ENCODE data around the gene ANKMY2.

Gene ANKMY2

DNA sequence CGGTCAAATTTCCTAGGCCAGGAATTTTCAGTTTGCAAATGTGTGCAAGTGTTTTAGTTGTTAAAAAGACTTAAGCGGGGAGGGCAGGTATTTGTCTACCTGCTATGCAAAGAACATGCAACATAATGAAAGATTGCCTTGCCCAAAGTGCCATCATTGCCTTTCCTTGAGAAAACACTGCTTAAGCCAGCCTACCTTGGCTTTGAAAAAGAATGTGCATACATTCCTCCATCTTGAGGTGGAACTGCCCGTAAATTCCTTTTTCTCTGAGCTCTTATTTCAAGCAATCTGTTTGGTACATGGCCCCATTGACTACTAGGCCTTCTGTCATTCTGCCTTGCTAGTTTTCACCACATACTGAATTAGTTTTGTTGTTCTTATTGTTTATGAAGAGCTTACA, 29.7 kb upstream of the ANKMY2 start:
- Histone ChIP-seq H2AFZ (ENCODE audit: low read length) (no peak overlapping the region), H3K79me2 (ENCODE audit: insufficient read depth, low read length) (peaks cover 19% of the 10 kb centered on the region), H3K4me3 (ENCODE audit: low read depth, low read length, poor library complexity, severe bottlenecking) (no peak overlapping the region), H3F3A (ENCODE audit: insufficient read depth, low read length) (no peaks in the 10 kb centered on the region), H3K9me3 (ENCODE audit: low read length) (no peaks in the 10 kb centered on the region; the same call in 1 of the 2 replicates), H3K36me3 (ENCODE audit: insufficient read depth, low read length) (peaks cover 90% of the 10 kb centered on the region), H3K9ac (ENCODE audit: low read length) (no peak overlapping the region), H3K9me2 (ENCODE audit: low read depth, low read length) (no peaks in the 10 kb centered on the region), H3K27me3 (ENCODE audit: insufficient read depth, low read length) (no peaks in the 10 kb centered on the region), H3K4me2 (ENCODE audit: low read length) (no peak overlapping the region), H4K20me1 (ENCODE audit: insufficient read depth, low read length) (no peaks in the 10 kb centered on the region), H3K4me1 (ENCODE audit: insufficient read depth, low read length, severe bottlenecking) (no peaks in the 10 kb centered on the region), H3K27ac (ENCODE audit: low read depth, low read length, poor library complexity, severe bottlenecking) (no peak overlapping the region)
- TF ChIP-seq, protein P1, sequence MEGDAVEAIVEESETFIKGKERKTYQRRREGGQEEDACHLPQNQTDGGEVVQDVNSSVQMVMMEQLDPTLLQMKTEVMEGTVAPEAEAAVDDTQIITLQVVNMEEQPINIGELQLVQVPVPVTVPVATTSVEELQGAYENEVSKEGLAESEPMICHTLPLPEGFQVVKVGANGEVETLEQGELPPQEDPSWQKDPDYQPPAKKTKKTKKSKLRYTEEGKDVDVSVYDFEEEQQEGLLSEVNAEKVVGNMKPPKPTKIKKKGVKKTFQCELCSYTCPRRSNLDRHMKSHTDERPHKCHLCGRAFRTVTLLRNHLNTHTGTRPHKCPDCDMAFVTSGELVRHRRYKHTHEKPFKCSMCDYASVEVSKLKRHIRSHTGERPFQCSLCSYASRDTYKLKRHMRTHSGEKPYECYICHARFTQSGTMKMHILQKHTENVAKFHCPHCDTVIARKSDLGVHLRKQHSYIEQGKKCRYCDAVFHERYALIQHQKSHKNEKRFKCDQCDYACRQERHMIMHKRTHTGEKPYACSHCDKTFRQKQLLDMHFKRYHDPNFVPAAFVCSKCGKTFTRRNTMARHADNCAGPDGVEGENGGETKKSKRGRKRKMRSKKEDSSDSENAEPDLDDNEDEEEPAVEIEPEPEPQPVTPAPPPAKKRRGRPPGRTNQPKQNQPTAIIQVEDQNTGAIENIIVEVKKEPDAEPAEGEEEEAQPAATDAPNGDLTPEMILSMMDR (IDR thresholded peaks at IDR 0.05; ENCODE audit: low read length) = no peak
- TF ChIP-seq EZH2 (IDR thresholded peaks at IDR 0.05; ENCODE audit: borderline replicate concordance, low read length) = no peak

DNA sequence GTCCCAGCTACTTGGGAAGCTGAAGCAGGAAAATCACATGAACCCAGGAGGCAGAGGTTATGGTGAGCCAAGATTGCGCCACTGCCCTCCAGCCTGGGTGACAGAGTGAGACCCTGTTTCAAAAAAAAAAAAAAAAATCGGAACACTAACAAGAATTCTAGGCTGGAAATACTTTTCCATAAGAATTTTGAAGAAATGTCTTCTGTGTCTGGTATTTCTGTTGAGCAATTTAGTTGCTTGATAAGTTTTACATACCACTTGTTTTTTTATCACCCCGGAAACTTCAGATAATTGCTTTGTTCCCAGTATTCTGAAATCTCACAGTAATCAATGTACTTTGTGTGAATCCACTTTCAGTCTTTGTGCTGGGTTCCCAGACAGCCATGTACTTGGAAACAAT, 26.3 kb upstream of the ANKMY2 start:
- no peaks in the 10 kb centered on the region; the same call in 1 of the 2 replicates for H3K9me3 ChIP-seq (ENCODE audit: low read length)
- H3K4me3 ChIP-seq (ENCODE audit: low read depth, low read length, poor library complexity, severe bottlenecking) = no peak overlapping the region
- H3K27me3 ChIP-seq (ENCODE audit: insufficient read depth, low read length) = no peaks in the 10 kb centered on the region
- H3K4me2 ChIP-seq (ENCODE audit: low read length) = no peak overlapping the region
- no peak overlapping the region for H3K27ac ChIP-seq (ENCODE audit: low read depth, low read length, poor library complexity, severe bottlenecking)
- H3K4me1 ChIP-seq (ENCODE audit: insufficient read depth, low read length, severe bottlenecking) = no peaks in the 10 kb centered on the region
- peaks cover 38% of the 10 kb centered on the region for H3K79me2 ChIP-seq (ENCODE audit: insufficient read depth, low read length)
- H3F3A ChIP-seq (ENCODE audit: insufficient read depth, low read length) = no peaks in the 10 kb centered on the region
- no peak for TF ChIP-seq EZH2 (IDR thresholded peaks at IDR 0.05; ENCODE audit: borderline replicate concordance, low read length)
- TF ChIP-seq, protein P1 (IDR thresholded peaks at IDR 0.05; ENCODE audit: low read length) = no peak
- H3K9ac ChIP-seq (ENCODE audit: low read length) = no peak overlapping the region
- no peaks in the 10 kb centered on the region for H3K9me2 ChIP-seq (ENCODE audit: low read depth, low read length)
- no peaks in the 10 kb centered on the region for H4K20me1 ChIP-seq (ENCODE audit: insufficient read depth, low read length)
- H3K36me3 ChIP-seq (ENCODE audit: insufficient read depth, low read length) = peaks cover 90% of the 10 kb centered on the region
- no peak overlapping the region for H2AFZ ChIP-seq (ENCODE audit: low read length)

DNA sequence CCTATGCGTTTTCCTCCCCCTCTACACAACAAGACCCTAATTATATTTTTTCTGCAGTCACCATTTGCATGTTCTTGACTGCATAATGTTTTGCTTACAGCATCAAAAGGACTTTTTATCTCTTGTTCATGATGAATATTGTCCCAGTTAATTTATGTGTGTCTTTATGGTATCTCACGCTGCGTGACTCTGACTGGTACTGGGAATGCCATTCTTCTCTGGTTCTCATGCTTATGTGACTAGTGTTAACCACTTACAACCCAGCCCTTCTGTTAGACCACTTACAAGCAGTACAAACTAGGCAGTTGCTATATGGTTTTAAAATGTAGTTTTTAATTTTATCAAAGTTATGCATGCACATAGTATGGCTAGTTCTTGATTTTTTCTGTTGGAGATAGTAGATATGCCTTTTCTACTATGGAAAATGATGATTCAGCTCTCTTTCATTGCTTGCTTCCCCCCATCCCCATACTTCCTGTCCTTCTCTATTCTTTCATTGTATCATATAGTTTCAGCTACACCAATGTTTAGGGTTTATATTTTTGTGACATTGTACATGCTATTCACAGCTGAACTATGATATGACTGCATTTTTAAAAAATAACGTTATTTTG, 25.3 kb upstream of the ANKMY2 start:
- Histone ChIP-seq H4K20me1 (ENCODE audit: insufficient read depth, low read length) (no peaks in the 10 kb centered on the region), H3K27ac (ENCODE audit: low read depth, low read length, poor library complexity, severe bottlenecking) (no peak overlapping the region)

More for the DNA sequence above, 25.3 kb upstream of the ANKMY2 start:
- H3K9ac ChIP-seq (ENCODE audit: low read length) = no peak overlapping the region
- TF ChIP-seq, protein P1 (IDR thresholded peaks at IDR 0.05; ENCODE audit: low read length) = no peak
- no peak overlapping the region for H3K4me3 ChIP-seq (ENCODE audit: low read depth, low read length, poor library complexity, severe bottlenecking)
- no peak overlapping the region for H2AFZ ChIP-seq (ENCODE audit: low read length)
- H3K4me2 ChIP-seq (ENCODE audit: low read length) = no peak overlapping the region
- peaks cover 38% of the 10 kb centered on the region for H3K79me2 ChIP-seq (ENCODE audit: insufficient read depth, low read length)
- H3F3A ChIP-seq (ENCODE audit: insufficient read depth, low read length) = no peaks in the 10 kb centered on the region
- H3K27me3 ChIP-seq (ENCODE audit: insufficient read depth, low read length) = no peaks in the 10 kb centered on the region
- H3K9me2 ChIP-seq (ENCODE audit: low read depth, low read length) = no peaks in the 10 kb centered on the region
- no peaks in the 10 kb centered on the region for H3K4me1 ChIP-seq (ENCODE audit: insufficient read depth, low read length, severe bottlenecking)
- H3K36me3 ChIP-seq (ENCODE audit: insufficient read depth, low read length) = peaks cover 87% of the 10 kb centered on the region
- no peaks in the 10 kb centered on the region; the same call in 1 of the 2 replicates for H3K9me3 ChIP-seq (ENCODE audit: low read length)

All from OCI-LY1 (cell line).